ENCODE results near the gene TDRD9. TPM values are rescaled to one million over a fixed set of nuclear protein-coding genes. Genes with fewer than 3 reads are reported as not detected.

Gene TDRD9
- total and polyA plus RNA-seq, 2 experiments from 2014 or later, result 0.73 to 1.3 TPM

DNA sequence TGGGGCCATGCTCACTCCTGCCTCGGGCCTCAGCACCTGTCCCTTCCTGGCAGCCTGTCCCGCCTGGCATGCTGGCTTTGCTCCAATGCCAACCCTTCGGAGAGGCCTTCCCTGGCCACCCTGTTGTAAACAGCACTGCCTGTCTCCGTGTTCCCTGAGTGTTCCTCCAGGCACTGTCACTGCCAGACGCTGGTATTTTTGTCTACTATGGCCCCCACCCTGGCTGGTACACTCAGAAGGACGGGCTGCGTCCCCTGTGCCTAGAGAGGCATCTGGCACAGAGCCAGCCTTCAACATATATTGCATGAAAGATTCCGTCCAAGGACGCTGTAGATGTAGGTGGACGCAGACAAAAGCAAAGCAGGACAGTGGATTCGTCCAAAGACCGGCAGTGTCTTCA is 154.6 kb downstream of the TDRD9 start:
- TF ChIP-seq EZH2 (IDR thresholded peaks at IDR 0.05; ENCODE audit: borderline replicate concordance), result no peak
- TF ChIP-seq, protein P1, sequence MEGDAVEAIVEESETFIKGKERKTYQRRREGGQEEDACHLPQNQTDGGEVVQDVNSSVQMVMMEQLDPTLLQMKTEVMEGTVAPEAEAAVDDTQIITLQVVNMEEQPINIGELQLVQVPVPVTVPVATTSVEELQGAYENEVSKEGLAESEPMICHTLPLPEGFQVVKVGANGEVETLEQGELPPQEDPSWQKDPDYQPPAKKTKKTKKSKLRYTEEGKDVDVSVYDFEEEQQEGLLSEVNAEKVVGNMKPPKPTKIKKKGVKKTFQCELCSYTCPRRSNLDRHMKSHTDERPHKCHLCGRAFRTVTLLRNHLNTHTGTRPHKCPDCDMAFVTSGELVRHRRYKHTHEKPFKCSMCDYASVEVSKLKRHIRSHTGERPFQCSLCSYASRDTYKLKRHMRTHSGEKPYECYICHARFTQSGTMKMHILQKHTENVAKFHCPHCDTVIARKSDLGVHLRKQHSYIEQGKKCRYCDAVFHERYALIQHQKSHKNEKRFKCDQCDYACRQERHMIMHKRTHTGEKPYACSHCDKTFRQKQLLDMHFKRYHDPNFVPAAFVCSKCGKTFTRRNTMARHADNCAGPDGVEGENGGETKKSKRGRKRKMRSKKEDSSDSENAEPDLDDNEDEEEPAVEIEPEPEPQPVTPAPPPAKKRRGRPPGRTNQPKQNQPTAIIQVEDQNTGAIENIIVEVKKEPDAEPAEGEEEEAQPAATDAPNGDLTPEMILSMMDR (IDR thresholded peaks at IDR 0.05; ENCODE audit: poor library complexity), result no peak
- TF ChIP-seq EZH2phosphoT487 (IDR thresholded peaks at IDR 0.05; ENCODE audit: low read depth, severe bottlenecking, unreplicated experiment), result no peak
- Histone ChIP-seq H3K36me3 (replicated peaks; ENCODE audit: insufficient read depth, low read depth) (no peaks in the 10 kb centered on the region), H3K9me3 (ENCODE audit: low read depth) (no peaks in the 10 kb centered on the region), H3K4me2 (no peak overlapping the region), H3K27ac (no peak overlapping the region), H2AFZ (no peak overlapping the region), H3K79me2 (no peaks in the 10 kb centered on the region), H3K4me3 (no peak overlapping the region), H3K9me2 (replicated peaks; ENCODE audit: insufficient read depth) (no peaks in the 10 kb centered on the region), H4K20me1 (ENCODE audit: insufficient read depth, poor library complexity, severe bottlenecking) (no peaks in the 10 kb centered on the region), H3K27me3 (peaks cover 3% of the 10 kb centered on the region), H3K4me1 (ENCODE audit: insufficient read depth) (peaks cover 20% of the 10 kb centered on the region)
- DNase-seq (ENCODE audit: low spot score), result no peak
- WGBS (ENCODE audit: low lambda C conversion rate, missing lambda C conversion rate), result 80% methylated on average over 12 of the region's 12 CpGs

- no peaks in the 10 kb centered on the region for H3K36me3 ChIP-seq (replicated peaks; ENCODE audit: insufficient read depth, low read depth)
- H3K4me1 ChIP-seq (ENCODE audit: insufficient read depth), result peaks cover 21% of the 10 kb centered on the region
- H3K9me2 ChIP-seq (replicated peaks; ENCODE audit: insufficient read depth), result no peaks in the 10 kb centered on the region
- H4K20me1 ChIP-seq (ENCODE audit: insufficient read depth, poor library complexity, severe bottlenecking), result no peaks in the 10 kb centered on the region
- H3K4me2 ChIP-seq, result peak overlapping the region; percentile 65
- peaks cover 3% of the 10 kb centered on the region for H3K27me3 ChIP-seq
- DNase-seq (ENCODE audit: low spot score), result peak; percentile 11
- no peak overlapping the region for H3K4me3 ChIP-seq
- H3K9me3 ChIP-seq (ENCODE audit: low read depth), result no peaks in the 10 kb centered on the region
- WGBS (ENCODE audit: low lambda C conversion rate, missing lambda C conversion rate), result 50% methylated on average over 16 of the region's 16 CpGs
- TF ChIP-seq, protein P1 (IDR thresholded peaks at IDR 0.05; ENCODE audit: poor library complexity), result no peak
- TF ChIP-seq EZH2 (IDR thresholded peaks at IDR 0.05; ENCODE audit: borderline replicate concordance), result no peak
- TF ChIP-seq EZH2phosphoT487 (IDR thresholded peaks at IDR 0.05; ENCODE audit: low read depth, severe bottlenecking, unreplicated experiment), result no peak
- H2AFZ ChIP-seq, result peak overlapping the region; percentile 45
- H3K79me2 ChIP-seq, result no peaks in the 10 kb centered on the region
- no peak overlapping the region for H3K27ac ChIP-seq
Measured at GRCh38 chr14:104084251-104085002, 156.2 kb downstream of the TDRD9 start.

- 20% methylated on average over 23 of the region's 70 CpGs for WGBS (ENCODE audit: low lambda C conversion rate, missing lambda C conversion rate)
- H3K79me2 ChIP-seq, result no peaks in the 10 kb centered on the region
- no peaks in the 10 kb centered on the region for H4K20me1 ChIP-seq (ENCODE audit: insufficient read depth, poor library complexity, severe bottlenecking)
- H3K9me3 ChIP-seq (ENCODE audit: low read depth), result no peaks in the 10 kb centered on the region
- peak within 1 kb of the TSS; percentile 78 for H3K4me2 ChIP-seq
- H3K36me3 ChIP-seq (replicated peaks; ENCODE audit: insufficient read depth, low read depth), result no peaks in the 10 kb centered on the region
- H2AFZ ChIP-seq, result peak within 1 kb of the TSS; percentile 45
- DNase-seq (ENCODE audit: low spot score), result peak; percentile 72
- peaks cover 3% of the 10 kb centered on the region for H3K27me3 ChIP-seq
- TF ChIP-seq, protein P1 (IDR thresholded peaks at IDR 0.05; ENCODE audit: poor library complexity), result no peak
- no peak for TF ChIP-seq EZH2 (IDR thresholded peaks at IDR 0.05; ENCODE audit: borderline replicate concordance)
- TF ChIP-seq EZH2phosphoT487 (IDR thresholded peaks at IDR 0.05; ENCODE audit: low read depth, severe bottlenecking, unreplicated experiment), result no peak
- no peak within 1 kb of the TSS for H3K27ac ChIP-seq
- no peaks in the 10 kb centered on the region for H3K9me2 ChIP-seq (replicated peaks; ENCODE audit: insufficient read depth)
- peaks cover 21% of the 10 kb centered on the region for H3K4me1 ChIP-seq (ENCODE audit: insufficient read depth)
- H3K4me3 ChIP-seq, result no peak within 1 kb of the TSS
Measured at GRCh38 chr14:104085032-104085888, 157.0 kb downstream of the TDRD9 start, which contains the start of gene ASPG. ASPG (plus strand) TSS chr14:104085700; CDS start chr14:104085771, 71 bp downstream.

Measured in hepatocyte (in vitro differentiated cells).